Mesenteric fat pad (tissue), 1 donor: ENCODE results near the gene MSH2. TPM values are rescaled to one million over a fixed set of nuclear protein-coding genes. Genes with fewer than 3 reads are reported as not detected.

ENCODE experiments used
- DNase-seq: peaks from one replicate; pipeline ENCODE4 v3.0.0-alpha.2; 2020; ENCODE audit warnings: low spot score
- total RNA-seq: library from RNA; stranded (reverse); fragmentation: NEBNext Ultra II Directional; extraction: Animal tissue kit (Norgen Biotek cat#: 25700); gene quantifications from one replicate; pipeline ENCODE4 v1.2.1, GENCODE V29; 2021
- donor health status: DM: yes; HTN: yes; CAD: no.

Gene MSH2
- total RNA-seq, 1 donor from 2014 or later: 8.3 TPM

DNA sequence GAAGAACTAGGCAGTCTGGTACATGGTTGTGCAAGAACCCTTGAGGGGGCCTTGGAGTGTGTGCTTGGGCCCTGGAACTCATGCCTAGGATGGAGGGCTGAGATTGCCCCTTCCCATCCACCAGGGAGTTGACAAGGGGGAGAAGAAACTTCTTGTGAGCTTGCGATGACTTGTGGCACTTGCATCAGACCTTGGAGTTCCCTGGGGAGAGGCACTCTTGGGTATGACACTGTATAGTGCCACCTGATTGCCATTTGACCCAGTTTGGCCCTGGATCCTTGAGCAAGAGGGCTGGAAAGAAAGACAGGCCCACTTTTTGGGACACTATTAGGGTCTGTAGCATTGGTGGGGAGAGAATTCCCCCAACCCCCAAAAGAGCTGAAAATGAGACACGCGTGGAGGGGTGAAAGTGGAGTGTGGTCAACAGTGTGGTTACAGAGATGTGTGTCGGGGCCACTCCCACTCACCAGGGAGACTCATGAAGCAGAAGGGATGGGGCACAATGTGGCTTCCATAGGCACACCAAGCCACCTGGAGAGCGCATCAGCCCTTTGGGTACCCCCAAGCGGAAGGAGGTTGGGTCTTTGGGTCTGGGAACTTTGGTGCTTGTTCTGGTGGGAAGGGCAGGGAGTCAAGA is 101.3 kb downstream of the MSH2 start:
- DNase-seq: no peak

- DNase-seq: no peak
These were observed 103.1 kb downstream of the MSH2 start for GRCh38 chr2:47506024-47506423.

DNA sequence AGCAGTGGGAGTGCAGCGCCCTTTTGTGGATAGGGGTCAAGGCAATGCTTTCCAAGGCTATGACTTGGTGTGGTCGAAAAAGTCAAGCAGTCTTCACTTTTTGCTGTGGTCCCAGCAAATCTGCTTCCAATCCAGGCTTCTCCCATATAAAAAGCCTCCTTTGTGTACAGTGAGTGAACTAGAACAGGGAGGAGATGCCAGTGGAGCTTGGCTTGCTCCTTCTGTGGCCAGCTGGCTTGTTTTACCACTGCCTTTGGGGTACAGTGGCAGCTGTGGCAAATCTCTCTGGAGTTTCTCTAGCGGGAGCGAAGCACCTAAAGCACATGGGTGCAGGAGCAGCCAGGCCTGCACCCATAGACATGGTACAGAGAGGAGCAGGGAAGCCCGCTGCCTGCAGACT is 103.5 kb downstream of the MSH2 start:
- DNase-seq: no peak

DNA sequence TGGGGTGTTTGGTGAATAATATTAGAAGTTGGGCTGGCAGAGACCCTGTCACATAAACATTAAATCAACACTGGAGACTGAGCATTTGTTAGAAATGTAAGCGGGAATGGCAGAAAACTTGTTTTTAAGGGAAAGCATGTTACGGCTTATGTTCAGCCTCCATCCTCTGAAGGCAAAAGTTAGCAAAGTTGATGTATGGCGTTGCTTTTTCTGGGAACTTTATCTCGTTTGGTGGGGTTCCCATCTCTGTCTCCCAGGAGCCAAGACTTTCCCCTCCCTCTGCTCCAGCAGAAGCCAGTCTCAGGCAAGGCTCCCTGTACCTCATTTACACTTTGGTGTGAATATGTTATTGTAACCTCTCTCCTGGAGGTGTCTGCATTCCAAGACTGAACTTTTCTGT is 105.1 kb downstream of the MSH2 start:
- DNase-seq: no peak

- no peak for DNase-seq
These were observed 105.7 kb downstream of the MSH2 start for GRCh38 chr2:47508641-47509040.

DNA sequence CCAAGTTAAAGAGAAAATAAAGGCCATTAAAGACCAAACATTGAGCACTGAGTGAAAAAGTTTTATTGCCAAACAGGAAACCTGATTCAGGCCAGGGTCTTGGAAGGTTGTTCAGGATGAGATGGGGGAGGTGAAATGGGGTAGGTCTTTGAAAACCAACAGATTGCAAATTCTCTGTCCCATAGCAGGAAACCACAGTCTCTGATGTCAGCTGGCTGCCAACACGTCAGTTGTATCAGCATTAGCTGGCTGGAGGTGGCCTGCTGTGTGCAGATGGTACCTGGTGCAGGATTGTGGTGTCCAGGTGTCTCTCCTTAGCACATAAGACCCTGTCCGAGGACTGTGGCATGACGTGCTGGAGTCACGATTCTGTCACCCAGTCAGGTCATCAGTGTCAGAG is 106.3 kb downstream of the MSH2 start:
- DNase-seq: no peak

DNA sequence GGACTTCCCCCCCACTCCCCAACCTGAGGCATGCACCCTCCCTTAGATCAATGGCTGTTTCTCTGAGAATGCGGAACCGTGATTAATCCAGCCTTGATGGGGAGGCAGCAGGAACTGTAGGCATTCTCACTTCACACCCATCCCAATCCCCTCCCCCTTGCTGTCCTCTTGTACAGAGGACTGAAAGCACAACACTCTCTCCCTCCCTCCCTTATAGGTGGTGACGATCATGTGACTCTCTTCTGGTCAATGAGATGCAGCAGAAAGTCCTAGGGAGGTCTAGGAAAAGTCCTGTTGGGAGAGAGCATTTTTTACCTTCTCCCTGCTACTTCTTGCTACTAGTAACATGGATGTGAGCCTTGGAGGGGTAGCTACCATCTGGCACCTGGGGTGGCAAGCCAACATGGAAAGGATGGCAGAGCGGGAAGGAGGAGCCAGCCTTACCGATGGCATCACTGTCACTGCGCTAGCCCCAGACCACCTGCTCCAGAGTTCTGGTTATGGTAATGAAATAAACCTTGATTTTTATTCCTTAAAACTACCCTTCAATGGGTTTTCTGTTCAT is 106.9 kb downstream of the MSH2 start:
- no peak for DNase-seq

- no peak for DNase-seq
These were observed 107.8 kb downstream of the MSH2 start for GRCh38 chr2:47510745-47511144.

GRCh38 chr2:47512581-47513083 is 109.7 kb downstream of the MSH2 start:
- DNase-seq: no peak

DNA sequence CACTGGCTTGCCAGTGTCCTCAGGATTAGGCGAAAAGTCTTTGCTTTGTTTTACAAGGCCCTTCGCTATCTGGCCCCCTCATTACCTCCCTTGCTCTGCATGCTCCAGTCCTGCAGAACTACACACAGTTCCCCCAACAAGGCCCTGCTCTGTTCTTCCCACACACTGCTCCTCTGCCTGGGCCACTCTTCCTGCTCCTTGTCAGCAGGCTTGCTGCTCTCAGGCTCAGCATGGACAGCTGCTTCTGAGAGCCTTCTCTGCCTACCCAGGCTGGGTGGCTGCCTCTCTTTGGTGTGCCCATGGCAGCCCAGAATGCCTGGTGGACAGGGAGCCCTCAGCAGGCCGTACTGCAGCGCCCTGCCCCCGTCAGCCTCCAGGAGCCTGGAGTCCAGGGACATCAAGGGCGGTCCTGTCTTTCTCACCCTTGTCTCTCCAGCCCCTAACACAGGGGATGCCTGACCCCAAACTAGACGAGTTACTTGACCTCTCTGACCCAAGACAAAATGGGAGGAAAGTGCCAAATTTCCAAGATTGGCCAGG is 111.1 kb downstream of the MSH2 start:
- DNase-seq: no peak

GRCh38 chr2:47516360-47517104 is 113.6 kb downstream of the MSH2 start:
- DNase-seq: no peak

- DNase-seq: no peak
These were observed 115.7 kb downstream of the MSH2 start for GRCh38 chr2:47518497-47519146.

- DNase-seq: no peak
These were observed 116.2 kb downstream of the MSH2 start for GRCh38 chr2:47519147-47519537.

GRCh38 chr2:47519604-47520301 is 116.8 kb downstream of the MSH2 start:
- no peak for DNase-seq

GRCh38 chr2:47520302-47520630 is 117.3 kb downstream of the MSH2 start:
- no peak for DNase-seq

- no peak for DNase-seq
These were observed 118.1 kb downstream of the MSH2 start for GRCh38 chr2:47520825-47521665.

DNA sequence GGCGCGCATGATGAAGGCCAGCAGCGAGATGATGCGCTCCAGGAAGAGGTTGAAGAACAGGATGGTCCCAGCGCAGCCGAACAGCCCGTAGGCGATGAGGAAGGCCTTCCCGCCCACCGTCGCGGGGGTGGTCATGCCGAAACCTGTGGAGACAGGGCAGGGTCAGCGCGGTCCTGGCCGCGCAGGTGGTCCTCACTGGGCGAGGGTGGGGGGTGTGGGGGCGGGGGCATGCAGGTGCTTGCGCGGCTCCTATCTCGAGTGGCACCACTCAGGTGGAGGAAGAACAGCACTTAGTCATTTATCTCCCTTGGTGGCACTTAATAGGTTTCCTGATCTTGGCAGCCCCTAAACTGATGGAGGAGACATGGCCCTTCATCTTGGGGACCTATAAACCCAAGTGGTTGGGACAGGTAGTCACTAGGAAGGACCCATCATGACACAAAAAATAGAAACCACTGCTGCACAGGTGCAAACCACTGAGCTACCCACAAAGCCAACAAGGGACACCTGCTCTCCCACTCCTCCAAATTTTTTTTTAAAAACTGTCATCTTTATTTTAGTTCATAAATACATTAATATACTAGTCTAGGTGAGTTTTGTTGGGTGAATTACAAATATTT is 118.8 kb downstream of the MSH2 start:
- no peak for DNase-seq

- DNase-seq: no peak
These were observed 122.2 kb downstream of the MSH2 start for GRCh38 chr2:47525167-47525566.

DNA sequence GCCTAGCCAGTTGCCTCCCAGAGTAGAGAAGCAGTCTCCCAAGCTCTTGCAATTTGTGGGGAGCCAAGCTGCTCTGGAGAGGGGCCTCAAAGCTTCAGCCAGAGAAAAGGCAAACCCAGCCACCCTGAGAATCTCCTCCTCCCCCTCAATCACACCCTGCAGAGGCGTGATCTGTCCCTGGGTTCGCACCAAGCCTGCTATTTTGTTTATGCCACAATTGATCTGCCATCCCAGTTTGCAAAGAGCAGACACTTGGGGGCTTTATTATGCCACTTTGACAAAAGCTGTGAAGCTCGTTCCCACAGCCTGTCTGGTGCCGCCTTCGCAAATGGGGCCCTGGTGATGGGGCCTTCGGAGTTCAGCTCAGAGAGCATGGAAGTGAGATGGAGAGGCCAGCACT is 125.5 kb downstream of the MSH2 start:
- DNase-seq: no peak

GRCh38 chr2:47528874-47529273 is 125.9 kb downstream of the MSH2 start:
- no peak for DNase-seq
